Natural killer cell (primary cell): ENCODE results near the gene SCNN1A. TPM values are rescaled to one million over a fixed set of nuclear protein-coding genes. Genes with fewer than 3 reads are reported as not detected.
A peak's percentile ranks its signal among the peaks of the same experiment; 100 is the strongest.

Experiments used
- ATAC-seq, 3 donors: fragments of 150-1000 bp in 2 of 3; fragments of 200-7000 bp in 1 of 3; cut with Tn5 transposase; 1 replicate in 1 of 3; 2 replicates in 2 of 3; pipeline ENCODE4 v1.10.0; 2021; ENCODE audit warnings: mild to moderate bottlenecking in 2 of 3, moderate library complexity in 2 of 3
- DNase-seq, 2 donors: peaks; one replicate each; pipeline versions ENCODE4 v3.0.0 to v3.0.0-alpha.2; 2013 to 2021; ENCODE audit warnings: mixed read lengths in 1 of 2
- H3K27ac ChIP-seq: one replicate; pipeline ENCODE4 v1.5.1; 2013; ENCODE audit warnings: mild to moderate bottlenecking, low read length
- H3K27me3 ChIP-seq: one replicate; pipeline ENCODE4 v1.6.1; 2013; ENCODE audit warnings: low read length; ENCODE audit not compliant: control insufficient read depth, insufficient read depth
- H3K36me3 ChIP-seq: one replicate; pipeline ENCODE4 v1.6.1; 2013; ENCODE audit warnings: low read length; ENCODE audit not compliant: control insufficient read depth, insufficient read depth
- H3K4me1 ChIP-seq: one replicate; pipeline ENCODE4 v1.6.1; 2013; ENCODE audit warnings: low read length; ENCODE audit not compliant: control insufficient read depth, insufficient read depth
- H3K4me3 ChIP-seq: one replicate; pipeline ENCODE4 v1.5.1; 2013; ENCODE audit warnings: low read length
- H3K9me3 ChIP-seq: one replicate; pipeline ENCODE4 v1.6.1; 2013; ENCODE audit warnings: low read length; ENCODE audit not compliant: control insufficient read depth, insufficient read depth
- H3K27ac Mint-ChIP-seq, 2 donors: one replicate each; pipeline ENCODE4 v1.8.0; 2022; ENCODE audit warnings: mild to moderate bottlenecking in 2 of 2, mixed read lengths in 2 of 2, moderate library complexity in 1 of 2
- H3K27me3 Mint-ChIP-seq, 2 donors: one replicate each; pipeline ENCODE4 v1.8.0; 2022; ENCODE audit warnings: low read depth in 2 of 2, mixed read lengths in 2 of 2
- H3K36me3 Mint-ChIP-seq: one replicate; pipeline ENCODE4 v1.8.0; 2022; ENCODE audit warnings: mixed read lengths
- H3K4me1 Mint-ChIP-seq, 2 donors: one replicate each; pipeline ENCODE4 v1.8.0; 2022; ENCODE audit warnings: mixed read lengths in 2 of 2
- H3K4me3 Mint-ChIP-seq: one replicate; pipeline ENCODE4 v1.8.0; 2022; ENCODE audit warnings: mild to moderate bottlenecking, moderate library complexity, mixed read lengths
- H3K9me3 Mint-ChIP-seq, 2 donors: one replicate each; pipeline ENCODE4 v1.8.0; 2022; ENCODE audit warnings: mixed read lengths in 2 of 2
- CTCF ChIP-seq: fragments of 200-600 bp; IDR thresholded peaks from one replicate; pipeline ENCODE4 v1.8.0; 2022; ENCODE audit warnings: antibody characterized with exemption
- WGBS: methylation state at CpG from one replicate; pipeline ENCODE4 v1.1.7; 2013; ENCODE audit warnings: missing lambda C conversion rate; ENCODE audit not compliant: insufficient coverage; 5-methylcytosine and 5-hydroxymethylcytosine counted together
- intact Hi-C: fragments of 100-400 bp; cut with micrococcal nuclease; formaldehyde crosslinking; loops from one replicate; pipeline ENCODE4 v1.14.2; 2022
- total RNA-seq, 4 donors: library from RNA; stranded (reverse); fragments of 120-200 nt in 1 of 4; gene quantifications; one replicate each; pipeline versions ENCODE4 v1.2.3 to v1.2.4, GENCODE V29; 2013 to 2022

Gene SCNN1A
- total RNA-seq, 3 donors from 2014 or later (not counting 1 experiment from before 2014, with no cell fraction given), result 1.5 to 3.0 (median 1.5) TPM

- no peaks in the 10 kb centered on the region for H3K9me3 Mint-ChIP-seq
- intact Hi-C loops, result no loop called here
- WGBS, result 63% methylated on average over 5 of the region's 5 CpGs
- no peak for ATAC-seq
- H3K36me3 ChIP-seq, result peaks cover 50% of the 10 kb centered on the region
- peak overlapping the region; percentile 89 for H3K4me3 Mint-ChIP-seq
- H3K4me1 Mint-ChIP-seq, result peaks cover 13 to 44% of the 10 kb centered on the region in 2 donors
- peaks cover 16% of the 10 kb centered on the region for H3K36me3 Mint-ChIP-seq
- H3K27ac Mint-ChIP-seq, result no peak overlapping the region
- no peak for TF ChIP-seq CTCF
- no peak for DNase-seq
- H3K4me3 ChIP-seq, result no peak overlapping the region
- H3K4me1 ChIP-seq, result peaks cover 89% of the 10 kb centered on the region
- H3K27ac ChIP-seq, result peak overlapping the region; percentile 79
- H3K27me3 Mint-ChIP-seq, result no peaks in the 10 kb centered on the region
- H3K9me3 ChIP-seq, result no peaks in the 10 kb centered on the region
- H3K27me3 ChIP-seq, result no peaks in the 10 kb centered on the region
Observed at GRCh38 chr12:6334359-6334758, 41.0 kb downstream of the SCNN1A start.

DNA sequence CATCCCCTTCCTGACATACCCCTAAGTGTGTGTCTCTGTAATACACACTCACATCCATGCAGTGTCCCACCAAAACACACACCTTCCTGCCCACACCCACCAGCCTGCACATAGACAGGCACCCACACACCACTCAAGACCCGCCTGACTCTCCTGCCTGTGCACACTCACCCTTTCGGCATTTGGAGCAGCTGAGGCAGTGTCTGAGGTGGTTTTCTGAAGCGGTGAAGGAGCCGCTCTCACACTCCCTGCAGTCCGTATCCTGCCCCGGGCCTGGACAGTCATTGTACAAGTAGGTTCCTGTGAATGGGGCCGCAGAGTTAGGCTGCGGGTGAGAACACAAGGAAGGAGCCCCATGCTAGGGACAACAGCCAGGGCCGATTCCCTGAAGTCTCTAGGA, 41.8 kb downstream of the SCNN1A start:
- Mint-ChIP-seq H3K36me3 (peaks cover 16% of the 10 kb centered on the region), H3K4me1 (peaks cover 13 to 44% of the 10 kb centered on the region in 2 donors), H3K4me3 (peak overlapping the region; percentile 89), H3K27ac (no peak overlapping the region), H3K9me3 (no peaks in the 10 kb centered on the region), H3K27me3 (no peaks in the 10 kb centered on the region)
- no peak overlapping the region for H3K4me3 ChIP-seq
- ATAC-seq (no peak), DNase-seq (peak in 1 of 2 donors; percentile 46)
- H3K36me3 ChIP-seq, result peaks cover 55% of the 10 kb centered on the region
- H3K4me1 ChIP-seq, result peaks cover 81% of the 10 kb centered on the region
- no peaks in the 10 kb centered on the region for H3K27me3 ChIP-seq
- peak overlapping the region; percentile 79 for H3K27ac ChIP-seq
- intact Hi-C loops, result no loop called here
- 53% methylated on average over 9 of the region's 9 CpGs for WGBS
- no peaks in the 10 kb centered on the region for H3K9me3 ChIP-seq
- TF ChIP-seq CTCF, result no peak

DNA sequence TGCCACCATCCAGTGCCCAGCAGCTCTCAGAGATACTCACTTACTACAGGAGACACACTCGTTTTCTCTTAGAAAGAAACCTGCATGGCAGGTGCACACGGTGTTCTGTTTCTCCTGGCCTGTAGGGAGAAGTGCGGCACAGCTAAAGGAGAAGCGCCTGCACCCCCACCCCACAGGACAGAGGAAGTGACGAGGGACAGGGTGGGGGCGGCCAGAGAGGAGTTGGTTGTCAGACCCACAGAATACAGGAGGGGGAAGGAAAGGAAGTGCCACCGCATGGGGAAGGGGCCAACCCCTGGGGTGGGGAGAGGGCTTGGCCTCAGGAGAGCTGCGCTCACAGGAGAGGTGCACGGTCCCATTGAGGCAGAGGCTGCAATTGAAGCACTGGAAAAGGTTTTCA, 42.3 kb downstream of the SCNN1A start:
- ATAC-seq, result no peak
- peak overlapping the region; percentile 89 for H3K4me3 Mint-ChIP-seq
- Histone ChIP-seq H3K9me3 (no peaks in the 10 kb centered on the region), H3K36me3 (peaks cover 60% of the 10 kb centered on the region), H3K27ac (peak overlapping the region; percentile 79), H3K4me1 (peaks cover 76% of the 10 kb centered on the region), H3K4me3 (no peak overlapping the region), H3K27me3 (no peaks in the 10 kb centered on the region)
- 45% methylated on average over 9 of the region's 9 CpGs for WGBS
- no peak overlapping the region for H3K27ac Mint-ChIP-seq
- H3K4me1 Mint-ChIP-seq, result peaks cover 13 to 44% of the 10 kb centered on the region in 2 donors
- TF ChIP-seq CTCF, result no peak
- no peaks in the 10 kb centered on the region for H3K27me3 Mint-ChIP-seq
- H3K36me3 Mint-ChIP-seq, result peaks cover 16% of the 10 kb centered on the region
- peak in 1 of 2 donors; percentile 51 for DNase-seq
- H3K9me3 Mint-ChIP-seq, result no peaks in the 10 kb centered on the region
- intact Hi-C loops, result no loop called here

GRCh38 chr12:6332459-6332858, 42.9 kb downstream of the SCNN1A start:
- Histone ChIP-seq H3K4me3 (no peak overlapping the region), H3K27ac (peak overlapping the region; percentile 79), H3K27me3 (no peaks in the 10 kb centered on the region), H3K36me3 (peaks cover 66% of the 10 kb centered on the region), H3K9me3 (no peaks in the 10 kb centered on the region), H3K4me1 (peaks cover 70% of the 10 kb centered on the region)
- Mint-ChIP-seq H3K4me1 (peaks cover 13 to 44% of the 10 kb centered on the region in 2 donors), H3K27me3 (no peaks in the 10 kb centered on the region), H3K27ac (no peak overlapping the region), H3K36me3 (peaks cover 16% of the 10 kb centered on the region), H3K4me3 (peak overlapping the region; percentile 89), H3K9me3 (no peaks in the 10 kb centered on the region)
- peak in 1 of 3 donors; percentile 7 for ATAC-seq
- DNase-seq, result no peak
- no peak for TF ChIP-seq CTCF
- intact Hi-C loops, result no loop called here
- 65% methylated on average over 2 of the region's 4 CpGs for WGBS
